HCT116 (cell line): ENCODE results near the gene PSKH1. TPM values are rescaled to one million over a fixed set of nuclear protein-coding genes. Genes with fewer than 3 reads are reported as not detected.

ENCODE experiments used
- ATAC-seq: fragments of 200-7000 bp; cut with Tn5 transposase; 2 replicates; pipeline ENCODE4 v1.9.1; 2020; ENCODE audit warnings: mild to moderate bottlenecking, moderate library complexity
- BruUV-seq: library from RNA; stranded (reverse); fragments of 400-500 nt; replicated peaks from 2 replicates; lab custom pipeline; 2021; lab: Mats Ljungman, UMichigan
- CTCF ChIA-PET: fragments of 300-600 bp; sonication (Branson Sonifier 250); formaldehyde crosslinking; loops from one replicate; lab custom pipeline; 2021; ENCODE audit warnings: antibody characterized with exemption; lab: Charles Lee
- POLR2A ChIA-PET: fragments of 300-600, 350-600 bp; sonication (Branson Sonifier 250); formaldehyde crosslinking; loops from one replicate; lab custom pipeline; 2021; ENCODE audit warnings: antibody characterized with exemption; lab: Charles Lee
- RAD21 ChIA-PET, 2 experiments: fragments of 300-600 bp; sonication (Branson Sonifier 250); formaldehyde crosslinking; loops; one replicate each; lab custom pipeline; 2023; ENCODE audit warnings: low total read pairs in 2 of 2; ENCODE audit not compliant: uncharacterized antibody in 2 of 2, unreplicated experiment in 2 of 2, low non-redundant PET in 1 of 2; lab: Charles Lee
- DNase-seq: peaks from one replicate; pipeline ENCODE4 v3.0.0-alpha.2; 2010; ENCODE audit warnings: low read depth, low spot score
- H2AFZ ChIP-seq: fragments of 200-600 bp; shearing (Covaris generic), sonication (generic); 2 replicates; pipeline ENCODE4 v1.6.1; 2017; ENCODE audit warnings: low read depth, mixed run types, mixed read lengths, antibody characterized with exemption, low read length; ENCODE audit not compliant: poor library complexity, severe bottlenecking
- H3K27ac ChIP-seq: 2 replicates; pipeline ENCODE4 v1.5.1; 2012; ENCODE audit warnings: low read depth, low read length
- H3K27me3 ChIP-seq: fragments of 200-600 bp; sonication (generic); 2 replicates; pipeline ENCODE4 v1.6.1; 2016; ENCODE audit warnings: mixed run types, low read length, mixed read lengths; ENCODE audit not compliant: insufficient read depth
- H3K36me3 ChIP-seq, 2 experiments: fragments of 200-500 bp in 1 of 2; fragments of 200-600 bp in 1 of 2; sonication (Bioruptor generic) in 1 of 2; sonication (generic) in 1 of 2; 2 replicates each; pipeline versions ENCODE4 v1.5.1 to v1.6.1; 2014 to 2016; ENCODE audit warnings: low read length in 2 of 2, inconsistent platforms in 1 of 2, mixed read lengths in 1 of 2, mixed run types in 1 of 2; ENCODE audit not compliant: insufficient read depth in 2 of 2, control insufficient read depth in 1 of 2
- H3K4me1 ChIP-seq, 2 experiments: fragments of 200-600 bp in 1 of 2; sonication (generic) in 1 of 2; 2 replicates each; pipeline versions ENCODE4 v1.5.1 to v1.6.1; 2012 to 2017; ENCODE audit warnings: low read length in 2 of 2, inconsistent platforms in 1 of 2, mild to moderate bottlenecking in 1 of 2, mixed read lengths in 1 of 2, mixed run types in 1 of 2, moderate library complexity in 1 of 2; ENCODE audit not compliant: insufficient read depth in 2 of 2, control insufficient read depth in 1 of 2
- H3K4me2 ChIP-seq: fragments of 200-600 bp; sonication (generic); 2 replicates; pipeline ENCODE4 v1.6.1; 2017; ENCODE audit warnings: mixed run types, low read length, mixed read lengths
- H3K4me3 ChIP-seq, 2 experiments: fragments of 200-600 bp in 1 of 2; sonication (generic) in 1 of 2; replicated peaks in 1 of 2; 2 replicates each; pipeline ENCODE4 v1.5.1; 2011 to 2016; ENCODE audit warnings: low read length in 2 of 2, control low read depth in 1 of 2, low read depth in 1 of 2, mild to moderate bottlenecking in 1 of 2, mixed read lengths in 1 of 2, mixed run types in 1 of 2
- H3K79me2 ChIP-seq: fragments of 200-600 bp; sonication (generic); 2 replicates; pipeline ENCODE4 v1.6.1; 2017; ENCODE audit warnings: mild to moderate bottlenecking, mixed run types, low read length, moderate library complexity, mixed read lengths; ENCODE audit not compliant: insufficient read depth
- H3K9ac ChIP-seq: fragments of 200-600 bp; sonication (generic); 2 replicates; pipeline ENCODE4 v1.6.1; 2016; ENCODE audit warnings: low read length, mixed read lengths
- H3K9me2 ChIP-seq: fragments of 200-600 bp; sonication (generic), shearing (Covaris generic); 2 replicates; pipeline ENCODE4 v1.6.1; 2017; ENCODE audit warnings: mixed run types, mild to moderate bottlenecking, moderate library complexity; ENCODE audit not compliant: insufficient read depth
- H3K9me3 ChIP-seq, 2 experiments: fragments of 200-500 bp in 1 of 2; fragments of 200-600 bp in 1 of 2; sonication (Bioruptor generic) in 1 of 2; sonication (generic) in 1 of 2; 2 replicates each; pipeline ENCODE4 v1.6.1; 2014 to 2017; ENCODE audit warnings: low read length in 2 of 2, mixed read lengths in 2 of 2, inconsistent platforms in 1 of 2, low read depth in 1 of 2, mild to moderate bottlenecking in 1 of 2, mixed run types in 1 of 2, moderate library complexity in 1 of 2; ENCODE audit not compliant: control insufficient read depth in 1 of 2, insufficient read depth in 1 of 2
- H4K20me1 ChIP-seq: fragments of 200-600 bp; sonication (generic), shearing (Covaris generic); 2 replicates; pipeline ENCODE4 v1.6.1; 2017; ENCODE audit warnings: mixed run types, mild to moderate bottlenecking, moderate library complexity; ENCODE audit not compliant: insufficient read depth
- CBX3 ChIP-seq: IDR thresholded peaks from 2 replicates; pipeline ENCODE4 v1.6.1; 2012; ENCODE audit warnings: low read depth
- CEBPB ChIP-seq: IDR thresholded peaks from 2 replicates; pipeline ENCODE4 v1.6.1; 2012; ENCODE audit warnings: low read depth
- EGR1 ChIP-seq: IDR thresholded peaks from 2 replicates; pipeline ENCODE4 v1.6.1; 2012; ENCODE audit warnings: low read depth
- ELF1 ChIP-seq: IDR thresholded peaks from 2 replicates; pipeline ENCODE4 v1.6.1; 2012; ENCODE audit warnings: low read depth, borderline replicate concordance
- EZH2 ChIP-seq: fragments of 200-600 bp; sonication (generic); IDR thresholded peaks from 2 replicates; pipeline ENCODE4 v1.6.1; 2017; ENCODE audit warnings: antibody characterized with exemption, mixed run types
- EZH2phosphoT487 ChIP-seq: fragments of 200-600 bp; IDR thresholded peaks from 2 replicates; pipeline ENCODE4 v1.6.1; 2018; ENCODE audit warnings: antibody characterized with exemption, borderline replicate concordance
- FOSL1 ChIP-seq: IDR thresholded peaks from 2 replicates; pipeline ENCODE4 v1.6.1; 2012; ENCODE audit warnings: low read depth
- JUND ChIP-seq: IDR thresholded peaks from 2 replicates; pipeline ENCODE4 v1.6.1; 2012
- MAX ChIP-seq: IDR thresholded peaks from 2 replicates; pipeline ENCODE4 v1.6.1; 2012
- POLR2A ChIP-seq: IDR thresholded peaks from 2 replicates; pipeline ENCODE4 v1.7.0; 2011; ENCODE audit warnings: borderline replicate concordance; ENCODE audit not compliant: insufficient read depth, insufficient read length; ENCODE audit errors: extremely low read depth
- POLR2AphosphoS5 ChIP-seq: IDR thresholded peaks from 2 replicates; pipeline ENCODE4 v1.6.1; 2011; ENCODE audit warnings: mild to moderate bottlenecking, low read depth, low read length, moderate library complexity
- SIN3A ChIP-seq: IDR thresholded peaks from 2 replicates; pipeline ENCODE4 v1.6.1; 2012; ENCODE audit warnings: low read depth
- SP1 ChIP-seq: IDR thresholded peaks from 2 replicates; pipeline ENCODE4 v1.6.1; 2012; ENCODE audit warnings: low read depth
- SRF ChIP-seq: IDR thresholded peaks from 2 replicates; pipeline ENCODE4 v1.6.1; 2012; ENCODE audit warnings: low read depth
- TCF7L2 ChIP-seq: IDR thresholded peaks from 2 replicates; pipeline ENCODE4 v1.7.0; 2011; ENCODE audit warnings: borderline replicate concordance, inconsistent platforms; ENCODE audit not compliant: insufficient read depth, insufficient read length; ENCODE audit errors: extremely low read depth
- YY1 ChIP-seq: IDR thresholded peaks from 2 replicates; pipeline ENCODE4 v1.6.1; 2011; ENCODE audit warnings: low read length, low read depth, moderate library complexity, mild to moderate bottlenecking; ENCODE audit not compliant: insufficient replicate concordance; ENCODE audit errors: extremely low read depth
- ZFX ChIP-seq: fragments of 450-650 bp; IDR thresholded peaks from 2 replicates; pipeline ENCODE4 v1.6.1; 2017
- intact Hi-C: fragments of 100-400 bp; cut with micrococcal nuclease; formaldehyde crosslinking; loops from 2 replicates; pipeline ENCODE4 v1.10.0; 2022
- total RNA-seq: library from RNA; stranded (reverse); gene quantifications from one replicate; pipeline ENCODE4 v1.2.1, GENCODE V29; 2021; ENCODE audit not compliant: unreplicated experiment

The PSKH1 gene
- total RNA-seq, 1 experiment from 2014 or later, result 16.2 TPM

GRCh38 chr16:67935402-67936123 is 42.5 kb downstream of the PSKH1 start:
- Histone ChIP-seq H3K9me2 (no peaks in the 10 kb centered on the region), H3K27ac (peak overlapping the region; percentile 83), H3K36me3 (peaks cover 0 to 8% of the 10 kb centered on the region in 2 experiments; a peak in 1 of 4 replicates), H3K4me3 (peak overlapping the region; percentile 70 to 82), H2AFZ (no peak overlapping the region), H3K9ac (peak overlapping the region; percentile 85), H3K4me1 (peaks cover 3 to 30% of the 10 kb centered on the region in 2 experiments; a peak in 3 of 4 replicates), H3K79me2 (peaks cover 33% of the 10 kb centered on the region), H3K27me3 (no peaks in the 10 kb centered on the region), H4K20me1 (no peaks in the 10 kb centered on the region), H3K9me3 (no peaks in the 10 kb centered on the region), H3K4me2 (peak overlapping the region; percentile 98)
- ChIA-PET CTCF (interaction anchor here (0.5 to 2.7 kb wide), 11 partner anchors 8 to 456 kb away, joined by 3 to 11 read pairs (median 3); partner anchors contain the start of genes ATP6V0D1 and LCAT), POLR2A (interaction anchor here (0.7 to 1.3 kb wide), 7 partner anchors 9 to 373 kb away, joined by 3 to 8 read pairs (median 3); partner anchors contain the start of genes CTCF, DDX28, DUS2 and GFOD2), RAD21 (interaction anchor here in 1 of 2 experiments (1.0 kb wide), 1 partner anchor 149 kb away, joined by 3 read pairs; no protein-coding TSS in a partner anchor)
- peak; percentile 93 for DNase-seq
- ATAC-seq, result peak; percentile 95
- BruUV-seq, result no TSS peak
- TF ChIP-seq MAX (peak; percentile 99), ZFX (peak; percentile 25; the same call in 1 of the 2 replicates), EZH2phosphoT487 (no peak), EZH2 (no peak), ELF1 (no peak; the same call in 1 of the 2 replicates), SRF (no peak), FOSL1 (no peak), SIN3A (peak; percentile 93), CBX3 (no peak), JUND (no peak), YY1 (peak; percentile 72), POLR2A (peak; percentile 67), CEBPB (no peak), TCF7L2 (peak; percentile 8), EGR1 (peak; percentile 91), POLR2AphosphoS5 (peak; percentile 87), SP1 (no peak; the same call in 1 of the 2 replicates)
- intact Hi-C loops, result loop anchor here (5.0 to 10.0 kb wide), 2 partner anchors 118 to 411 kb away; partner anchors contain the start of gene RIPOR1
